ENCODE data around the gene DGAT2L6.

Gene DGAT2L6

GRCh38 chrX:70169281-70169680, 8.0 kb upstream of the DGAT2L6 start:
- no peak for TF ChIP-seq CTCF (IDR thresholded peaks at IDR 0.05; ENCODE audit: control extremely low read depth, extremely low read depth, low read depth, missing control alignments)
- ChIA-PET POLR2A (no interaction called here), CTCF (interaction anchor here (1.3 to 1.6 kb wide), 3 partner anchors 13 to 36 kb away, joined by 3 to 4 read pairs (median 3); partner anchors contain the start of gene IGBP1)
- DNase-seq (ENCODE audit: extremely low spot score), result no peak

GRCh38 chrX:70171624-70172023, 5.7 kb upstream of the DGAT2L6 start:
- POLR2A ChIA-PET, result no interaction called here
- DNase-seq (ENCODE audit: extremely low spot score), result no peak
- CTCF ChIA-PET, result interaction anchor here (1.6 kb wide), 1 partner anchor 38 kb away, joined by 4 read pairs; the partner anchor contains the start of gene IGBP1
- no peak for TF ChIP-seq CTCF (IDR thresholded peaks at IDR 0.05; ENCODE audit: control extremely low read depth, extremely low read depth, low read depth, missing control alignments)

GRCh38 chrX:70172221-70172620, 5.1 kb upstream of the DGAT2L6 start:
- ChIA-PET CTCF (interaction anchor here (1.6 kb wide), 1 partner anchor 39 kb away, joined by 4 read pairs; the partner anchor contains the start of gene IGBP1), POLR2A (no interaction called here)
- no peak for TF ChIP-seq CTCF (IDR thresholded peaks at IDR 0.05; ENCODE audit: control extremely low read depth, extremely low read depth, low read depth, missing control alignments)
- DNase-seq (ENCODE audit: extremely low spot score), result no peak

- no peak for DNase-seq (ENCODE audit: extremely low spot score)
- ChIA-PET POLR2A (no interaction called here), CTCF (interaction anchor here (1.5 kb wide), 1 partner anchor 40 kb away, joined by 4 read pairs; the partner anchor contains the start of gene IGBP1)
- TF ChIP-seq CTCF (IDR thresholded peaks at IDR 0.05; ENCODE audit: control extremely low read depth, extremely low read depth, low read depth, missing control alignments), result no peak
These were observed 4.3 kb upstream of the DGAT2L6 start for GRCh38 chrX:70172964-70173363.

- CTCF ChIA-PET, result interaction anchor here (0.8 to 0.9 kb wide), 2 partner anchors 23 to 259 kb away, joined by 4 read pairs; no protein-coding TSS in a partner anchor
- DNase-seq (ENCODE audit: extremely low spot score), result no peak
- TF ChIP-seq CTCF (IDR thresholded peaks at IDR 0.05; ENCODE audit: control extremely low read depth, extremely low read depth, low read depth, missing control alignments), result no peak
- POLR2A ChIA-PET, result no interaction called here
These were observed 2.5 kb upstream of the DGAT2L6 start for GRCh38 chrX:70174754-70175153.

- POLR2A ChIA-PET, result no interaction called here
- TF ChIP-seq CTCF (IDR thresholded peaks at IDR 0.05; ENCODE audit: control extremely low read depth, extremely low read depth, low read depth, missing control alignments), result no peak
- no peak for DNase-seq (ENCODE audit: extremely low spot score)
- CTCF ChIA-PET, result interaction anchor here (2.0 kb wide), 1 partner anchor 42 kb away, joined by 9 read pairs; the partner anchor contains the start of gene IGBP1
These were observed 1.9 kb upstream of the DGAT2L6 start for GRCh38 chrX:70175338-70175737.
